Hepatocyte (in vitro differentiated cells): Measurements from ENCODE around the gene TACC2. TPM values are rescaled to one million over a fixed set of nuclear protein-coding genes. Genes with fewer than 3 reads are reported as not detected.

Experiments used
- DNase-seq: peaks from one replicate; pipeline ENCODE4 v3.0.0-alpha.2; 2016; ENCODE audit warnings: low spot score
- H2AFZ ChIP-seq: fragments of 200-600 bp; sonication (generic); 2 replicates; pipeline ENCODE4 v1.6.0; 2016; ENCODE audit warnings: antibody characterized with exemption, mild to moderate bottlenecking
- H3K27ac ChIP-seq: fragments of 200-600 bp; sonication (generic); 2 replicates; pipeline ENCODE4 v1.5.1; 2016; ENCODE audit warnings: mild to moderate bottlenecking
- H3K27me3 ChIP-seq: fragments of 200-600 bp; sonication (generic); 2 replicates; pipeline ENCODE4 v1.6.1; 2016
- H3K36me3 ChIP-seq: fragments of 200-600 bp; sonication (generic); replicated peaks from 2 replicates; pipeline ENCODE4 v1.5.1; 2016; ENCODE audit warnings: low read depth; ENCODE audit not compliant: insufficient read depth
- H3K4me1 ChIP-seq: fragments of 200-600 bp; sonication (generic); 2 replicates; pipeline ENCODE4 v1.5.1; 2016; ENCODE audit warnings: mild to moderate bottlenecking, moderate library complexity; ENCODE audit not compliant: insufficient read depth
- H3K4me2 ChIP-seq: fragments of 200-600 bp; sonication (generic); 2 replicates; pipeline ENCODE4 v1.6.0; 2016
- H3K4me3 ChIP-seq: fragments of 200-600 bp; sonication (generic); 2 replicates; pipeline ENCODE4 v1.5.1; 2016; ENCODE audit warnings: mild to moderate bottlenecking
- H3K79me2 ChIP-seq: fragments of 200-600 bp; sonication (generic); 2 replicates; pipeline ENCODE4 v1.6.0; 2017; ENCODE audit warnings: mild to moderate bottlenecking
- H3K9me2 ChIP-seq: fragments of 200-600 bp; sonication (generic); replicated peaks from 2 replicates; pipeline ENCODE4 v1.6.0; 2017; ENCODE audit warnings: mild to moderate bottlenecking; ENCODE audit not compliant: insufficient read depth
- H3K9me3 ChIP-seq: fragments of 200-600 bp; sonication (generic); 2 replicates; pipeline ENCODE4 v1.5.1; 2016; ENCODE audit warnings: low read depth, mild to moderate bottlenecking
- H4K20me1 ChIP-seq: fragments of 200-600 bp; sonication (generic); 2 replicates; pipeline ENCODE4 v1.6.0; 2016; ENCODE audit warnings: mild to moderate bottlenecking; ENCODE audit not compliant: insufficient read depth, poor library complexity, severe bottlenecking
- CTCF ChIP-seq: fragments of 200-600 bp; sonication (generic); IDR thresholded peaks from 2 replicates; pipeline ENCODE4 v1.5.1; 2016; ENCODE audit warnings: antibody characterized with exemption, mild to moderate bottlenecking; ENCODE audit not compliant: poor library complexity
- EZH2 ChIP-seq: fragments of 200-600 bp; sonication (generic); IDR thresholded peaks from 2 replicates; pipeline ENCODE4 v1.6.1; 2016; ENCODE audit warnings: antibody characterized with exemption, mild to moderate bottlenecking, borderline replicate concordance
- EZH2phosphoT487 ChIP-seq: fragments of 200-600 bp; sonication (generic); IDR thresholded peaks from one replicate; pipeline ENCODE4 v1.6.1; 2018; ENCODE audit warnings: antibody characterized with exemption, mild to moderate bottlenecking, low read depth, moderate library complexity; ENCODE audit not compliant: unreplicated experiment, severe bottlenecking
- WGBS: methylation state at CpG from one replicate; pipeline ENCODE4 v1.1.6; 2016; ENCODE audit warnings: low lambda C conversion rate; ENCODE audit errors: missing lambda C conversion rate; 5-methylcytosine and 5-hydroxymethylcytosine counted together
- polyA plus RNA-seq: library from polyadenylated mRNA; unstranded; fragments of >200 nt; fragmentation: Nextera tagmentation; extraction: Ambion mirVana; gene quantifications from 2 replicates; pipeline ENCODE4 v1.2.1, GENCODE V29; 2016
- total RNA-seq: library from RNA; depleted of rRNA; stranded (reverse); fragments of >200 nt; gene quantifications from 2 replicates; pipeline ENCODE4 v1.2.3, GENCODE V29; 2014

The TACC2 gene
- total and polyA plus RNA-seq, 2 experiments from 2014 or later = 20.0 to 34.6 TPM

GRCh38 chr10:122141821-122142640 lies 153.1 kb downstream of the TACC2 start:
- peaks cover 13% of the 10 kb centered on the region for H4K20me1 ChIP-seq
- 87% methylated on average over 15 of the region's 15 CpGs for WGBS
- peaks cover 36% of the 10 kb centered on the region for H3K79me2 ChIP-seq
- no peak for TF ChIP-seq EZH2
- no peak for TF ChIP-seq EZH2phosphoT487
- no peak for TF ChIP-seq CTCF
- H3K9me3 ChIP-seq = peaks cover 5% of the 10 kb centered on the region
- H3K4me2 ChIP-seq = no peak overlapping the region
- H3K27me3 ChIP-seq = no peaks in the 10 kb centered on the region
- H3K36me3 ChIP-seq = peaks cover 5% of the 10 kb centered on the region
- DNase-seq = no peak
- H3K4me3 ChIP-seq = no peak overlapping the region
- H3K9me2 ChIP-seq = no peaks in the 10 kb centered on the region
- H3K27ac ChIP-seq = no peak overlapping the region
- H3K4me1 ChIP-seq = peaks cover 27% of the 10 kb centered on the region
- H2AFZ ChIP-seq = no peak overlapping the region

DNA sequence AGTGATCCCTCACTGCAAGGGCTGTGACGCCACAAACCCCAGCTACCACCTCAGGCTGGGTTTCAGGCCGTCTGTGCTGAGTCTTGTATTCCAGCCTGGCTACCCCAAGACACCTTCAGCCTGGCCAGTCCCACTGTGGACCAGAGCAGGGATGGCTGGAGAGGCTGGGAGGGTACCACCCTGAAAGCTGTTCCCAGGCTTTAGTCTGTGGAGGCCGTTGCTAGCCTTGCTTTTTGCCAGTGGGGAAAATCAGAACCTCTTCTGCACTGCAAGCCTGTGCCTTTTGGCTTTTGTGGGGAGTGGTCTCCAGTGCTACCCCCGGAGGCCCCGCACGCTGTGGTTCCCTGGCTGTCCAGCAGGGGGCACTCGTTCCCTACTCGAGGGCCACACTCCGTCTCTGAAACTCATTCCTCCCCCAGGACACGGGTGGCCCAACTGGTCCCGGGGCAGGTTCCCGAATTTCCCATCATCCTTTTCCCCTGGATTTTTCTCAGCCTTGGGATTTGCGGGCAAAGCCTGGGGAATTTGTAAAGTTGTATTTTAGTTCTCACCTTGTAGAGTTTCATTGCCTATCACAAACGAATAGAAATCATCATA lies 153.8 kb downstream of the TACC2 start:
- Histone ChIP-seq H3K9me3 (peaks cover 5% of the 10 kb centered on the region), H3K9me2 (no peaks in the 10 kb centered on the region), H4K20me1 (peaks cover 13% of the 10 kb centered on the region), H2AFZ (no peak overlapping the region), H3K4me1 (peaks cover 27% of the 10 kb centered on the region), H3K4me3 (no peak overlapping the region), H3K36me3 (peaks cover 5% of the 10 kb centered on the region), H3K27ac (no peak overlapping the region), H3K4me2 (peak overlapping the region; percentile 57), H3K27me3 (no peaks in the 10 kb centered on the region), H3K79me2 (peaks cover 36% of the 10 kb centered on the region)
- 35% methylated on average over 14 of the region's 14 CpGs for WGBS
- DNase-seq = no peak
- TF ChIP-seq CTCF = peak; percentile 86
- no peak for TF ChIP-seq EZH2phosphoT487
- no peak for TF ChIP-seq EZH2

GRCh38 chr10:122143238-122143841 lies 154.4 kb downstream of the TACC2 start:
- Histone ChIP-seq H3K4me2 (peak overlapping the region; percentile 57), H3K79me2 (peaks cover 32% of the 10 kb centered on the region), H3K4me3 (no peak overlapping the region), H3K27me3 (no peaks in the 10 kb centered on the region), H3K9me3 (peaks cover 5% of the 10 kb centered on the region), H4K20me1 (peaks cover 13% of the 10 kb centered on the region), H3K4me1 (peaks cover 27% of the 10 kb centered on the region), H3K27ac (no peak overlapping the region), H2AFZ (no peak overlapping the region), H3K36me3 (peaks cover 5% of the 10 kb centered on the region), H3K9me2 (no peaks in the 10 kb centered on the region)
- WGBS = 84% methylated on average over 14 of the region's 14 CpGs
- TF ChIP-seq EZH2 (no peak), EZH2phosphoT487 (no peak), CTCF (no peak)
- DNase-seq = no peak
